M059J (cell line): ENCODE data around the gene TOM1L1. TPM values are rescaled to one million over a fixed set of nuclear protein-coding genes. Genes with fewer than 3 reads are reported as not detected.
A peak's percentile ranks its signal among the peaks of the same experiment; 100 is the strongest.

Experiments
- DNase-seq: peaks from one replicate; pipeline ENCODE4 v3.0.0-alpha.2; 2012; ENCODE audit warnings: low read depth
- total RNA-seq: library from RNA; depleted of rRNA; stranded (reverse); fragments of >200 nt; shearing (Covaris generic); gene quantifications from 2 replicates; pipeline ENCODE4 v1.2.3, GENCODE V29; 2014

TOM1L1 gene
- total RNA-seq, 1 experiment from 2014 or later = 17.5 TPM

DNA sequence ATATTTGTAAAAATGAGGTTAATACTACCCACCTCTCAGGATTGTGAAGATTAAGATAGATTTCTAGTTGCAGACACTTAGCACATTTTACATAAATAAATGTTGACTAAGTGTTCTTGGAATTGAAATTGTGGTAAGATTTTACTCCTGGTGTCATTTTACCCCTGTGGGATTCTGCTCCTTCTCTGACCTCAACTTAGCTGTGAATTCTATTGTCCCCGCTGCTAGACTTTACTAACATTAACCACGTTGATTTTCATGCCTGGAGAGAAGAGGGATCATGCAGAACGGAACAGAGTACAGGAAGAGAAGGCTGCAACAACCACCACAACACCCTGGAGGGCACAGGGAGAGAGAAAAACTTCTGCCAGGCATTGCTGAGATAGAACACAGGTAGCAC lies 2.1 kb upstream of the TOM1L1 start:
- peak; percentile 28 for DNase-seq

DNA sequence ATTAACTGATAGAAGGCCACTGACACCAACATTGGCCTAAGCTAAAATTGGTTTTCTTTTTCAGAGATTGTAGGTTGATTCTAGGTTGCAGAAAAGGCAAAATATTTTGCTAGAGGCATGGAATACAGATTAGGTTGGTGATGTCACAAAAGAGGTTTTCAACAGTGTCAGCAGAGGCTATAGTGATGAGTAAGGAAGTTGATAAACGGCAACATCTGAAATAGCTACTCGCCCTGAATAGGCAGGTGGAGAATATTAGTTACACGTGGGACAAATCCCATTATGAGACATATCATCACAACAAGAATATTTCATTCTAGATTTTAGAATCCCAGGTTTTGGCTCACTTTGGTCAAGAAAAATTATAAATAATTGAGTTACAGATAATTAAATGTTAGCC lies 1.5 kb upstream of the TOM1L1 start:
- no peak for DNase-seq

DNA sequence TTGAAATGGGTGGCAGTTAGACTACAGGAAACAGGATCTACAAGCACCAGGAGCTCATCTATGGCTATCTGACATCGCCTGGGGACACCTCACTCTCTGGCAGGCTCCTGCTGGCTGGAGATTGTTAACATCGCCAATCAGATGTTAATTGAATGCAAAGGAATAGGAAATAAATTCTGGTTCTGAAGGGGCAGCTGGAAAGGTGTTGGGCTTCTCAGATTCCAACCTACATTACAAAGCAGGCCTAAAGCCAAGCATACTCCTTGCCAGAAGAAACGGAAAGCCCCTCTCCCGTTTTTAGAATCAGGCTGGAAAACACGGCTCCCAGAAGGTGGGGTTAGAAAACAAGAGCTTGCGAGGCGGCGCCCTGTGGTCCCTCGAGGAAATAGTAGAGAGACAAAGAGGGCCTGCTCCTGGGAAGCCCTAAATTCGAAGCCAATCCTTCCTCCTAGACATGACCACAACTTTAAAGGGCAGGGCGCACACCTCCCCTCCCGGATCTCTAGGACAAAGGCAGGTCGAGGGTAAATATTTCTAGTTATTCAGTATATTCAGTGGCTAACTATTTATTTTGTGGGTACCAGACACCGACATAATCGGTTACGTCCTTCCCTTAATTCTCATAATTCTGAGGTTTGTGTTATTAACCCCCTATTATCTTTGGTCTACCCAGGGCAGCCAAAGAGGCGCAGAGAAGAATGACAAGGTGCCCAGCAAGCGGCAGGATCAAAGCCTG lies 763 bp upstream of the TOM1L1 start:
- no peak for DNase-seq

DNA sequence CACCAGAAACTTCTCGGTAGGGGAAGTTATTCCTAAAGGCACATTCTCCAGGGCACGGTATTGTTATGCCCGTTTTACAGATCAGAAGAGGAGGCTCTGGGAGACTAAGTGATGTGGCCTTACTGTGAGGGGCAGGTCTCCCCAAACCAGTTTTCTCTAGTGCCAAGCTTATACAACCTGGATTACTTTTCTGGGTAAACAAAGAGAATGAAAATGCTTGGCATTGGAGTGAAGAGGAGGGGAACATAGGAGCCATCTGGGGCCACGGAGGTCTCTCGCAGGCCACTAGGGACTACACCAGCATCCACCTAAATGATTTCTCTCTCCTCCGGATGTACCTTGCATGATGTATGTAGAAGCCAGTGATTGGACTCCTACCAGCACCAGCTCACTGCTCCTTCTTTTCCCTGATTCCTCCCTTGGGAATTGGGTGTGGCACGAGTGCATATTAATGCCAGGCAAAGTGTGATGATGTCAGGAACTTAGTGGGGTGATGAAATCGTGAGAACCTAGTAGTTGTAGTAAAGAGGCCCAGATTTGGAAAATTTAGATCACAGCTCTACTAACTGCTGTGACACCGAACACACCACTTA lies 674 bp downstream of the TOM1L1 start:
- DNase-seq = peak; percentile 33

GRCh38 chr17:54902017-54902416 lies 1.4 kb downstream of the TOM1L1 start:
- DNase-seq = no peak

DNA sequence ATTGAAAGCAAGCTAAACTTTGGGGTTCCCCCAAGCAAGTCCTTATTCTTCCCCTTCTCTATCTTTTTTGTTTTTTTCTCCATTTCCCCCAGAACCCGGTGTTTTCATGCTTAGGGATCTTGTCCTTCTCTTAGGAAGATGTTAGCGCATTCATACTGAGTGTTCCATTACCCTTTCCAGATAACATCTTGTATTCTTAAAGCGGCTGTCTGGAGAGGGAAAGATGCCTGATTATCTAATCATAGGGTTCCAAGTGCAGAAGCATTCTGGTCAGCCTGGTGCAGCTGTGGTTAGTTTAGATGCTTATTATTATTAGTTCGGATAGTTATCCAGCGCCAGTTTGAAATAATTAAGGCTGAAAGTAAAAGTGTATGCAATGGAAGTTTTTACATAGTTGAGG lies 2.0 kb downstream of the TOM1L1 start:
- DNase-seq = no peak

- no peak for DNase-seq
Measured at GRCh38 chr17:54903375-54903774, 2.7 kb downstream of the TOM1L1 start.

GRCh38 chr17:54906683-54907082 lies 6.0 kb downstream of the TOM1L1 start:
- DNase-seq = no peak

- no peak for DNase-seq
Measured at GRCh38 chr17:54907376-54907775, 6.7 kb downstream of the TOM1L1 start.

- no peak for DNase-seq
Measured at GRCh38 chr17:54909766-54910165, 9.1 kb downstream of the TOM1L1 start.

DNA sequence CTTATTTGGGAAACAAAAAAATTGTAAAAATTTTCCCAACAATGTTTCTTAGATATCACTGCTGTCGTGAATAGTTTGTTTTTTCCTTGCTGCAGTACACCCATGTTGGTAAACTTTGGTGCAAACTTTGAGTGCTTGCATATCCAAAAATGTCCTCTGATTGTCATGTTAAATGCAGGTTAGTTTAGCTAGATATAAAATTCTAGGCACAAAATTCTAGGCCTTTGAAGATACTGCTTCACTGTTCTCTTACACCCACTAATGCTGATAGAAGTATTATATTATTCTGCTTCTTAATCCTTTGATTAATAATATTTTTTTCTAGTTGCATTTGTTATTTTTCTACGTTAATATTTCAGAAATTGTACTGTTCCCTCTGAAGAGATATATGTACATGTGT lies 16.1 kb downstream of the TOM1L1 start:
- DNase-seq = no peak

DNA sequence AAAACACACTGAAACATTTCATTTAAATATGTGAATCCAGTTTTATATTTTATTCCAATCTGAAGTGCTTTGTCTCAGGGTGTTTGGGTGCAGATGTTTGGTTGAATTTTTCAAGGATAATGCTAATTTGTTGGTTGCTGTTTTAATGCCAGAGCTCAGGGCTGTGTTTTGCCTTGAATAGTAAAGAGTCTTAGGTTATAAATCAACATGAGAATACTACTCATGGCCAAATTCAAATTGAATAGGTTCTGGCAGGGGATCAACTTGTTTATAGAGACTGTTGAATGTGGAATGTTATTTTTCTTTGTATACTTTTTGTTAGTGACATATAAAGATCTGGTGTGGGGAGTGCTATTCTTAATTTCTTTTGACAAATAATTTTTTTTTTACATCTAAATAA lies 18.8 kb downstream of the TOM1L1 start:
- no peak for DNase-seq

- no peak for DNase-seq
Measured at GRCh38 chr17:54920819-54921218, 20.2 kb downstream of the TOM1L1 start.

DNA sequence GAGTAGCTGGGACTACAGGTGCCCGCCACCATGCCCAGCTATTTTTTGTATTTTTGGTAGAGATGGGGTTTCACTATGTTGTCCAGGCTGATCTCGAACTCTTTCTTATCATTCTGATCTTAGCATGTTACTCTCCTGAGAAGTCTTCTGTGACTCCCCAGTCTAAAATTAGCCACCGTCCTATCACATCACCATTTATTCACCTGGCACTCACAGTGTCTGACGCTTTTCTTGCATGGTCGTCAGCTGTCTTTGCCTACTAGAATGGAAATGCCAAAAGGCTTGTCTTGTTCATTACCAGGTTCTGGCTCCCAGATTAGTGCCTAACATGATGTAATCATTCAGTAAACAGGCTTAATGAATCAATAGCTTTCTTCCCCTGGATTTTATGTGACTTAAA lies 23.8 kb downstream of the TOM1L1 start:
- DNase-seq = no peak

DNA sequence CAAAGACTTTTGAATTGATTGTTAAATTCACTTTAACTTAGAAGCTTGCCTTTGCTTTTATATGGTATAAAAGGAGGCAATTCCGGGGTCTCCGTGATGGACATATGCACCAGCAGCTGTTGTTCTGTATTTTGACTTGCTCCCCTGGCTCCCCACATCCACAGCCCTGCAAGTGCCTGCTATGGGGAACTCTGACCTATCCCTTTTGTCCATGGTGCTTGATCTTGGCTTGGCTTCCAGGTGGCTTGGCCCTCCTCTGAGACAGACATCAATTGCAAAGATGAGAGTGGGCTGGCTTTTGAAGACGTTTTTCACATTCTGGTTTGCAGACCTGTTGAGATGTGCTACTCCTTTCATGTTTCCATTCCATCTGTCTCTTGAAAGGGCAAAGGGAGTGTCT lies 26.9 kb downstream of the TOM1L1 start:
- no peak for DNase-seq

- peak; percentile 17 for DNase-seq
Measured at GRCh38 chr17:54932711-54933110, 32.1 kb downstream of the TOM1L1 start.

DNA sequence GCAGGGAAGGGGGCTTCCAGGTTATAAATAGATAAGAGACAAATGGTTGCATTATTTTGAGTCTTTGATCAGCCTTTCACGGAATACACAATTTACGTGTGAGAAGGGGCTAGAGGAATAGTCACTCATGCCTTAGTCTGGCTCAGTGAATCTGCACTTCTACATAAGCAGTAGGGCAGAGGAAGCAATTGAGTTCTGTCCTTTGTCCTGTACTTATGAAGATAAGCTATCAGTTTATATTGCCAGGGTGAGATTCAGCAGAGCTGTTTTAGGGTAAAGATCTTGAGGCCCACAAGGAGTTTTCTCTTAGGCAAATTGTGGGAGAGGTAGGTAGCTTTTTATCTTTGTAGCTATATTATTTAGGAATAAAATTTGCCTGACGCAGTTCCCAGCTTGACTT lies 33.3 kb downstream of the TOM1L1 start:
- DNase-seq = no peak

DNA sequence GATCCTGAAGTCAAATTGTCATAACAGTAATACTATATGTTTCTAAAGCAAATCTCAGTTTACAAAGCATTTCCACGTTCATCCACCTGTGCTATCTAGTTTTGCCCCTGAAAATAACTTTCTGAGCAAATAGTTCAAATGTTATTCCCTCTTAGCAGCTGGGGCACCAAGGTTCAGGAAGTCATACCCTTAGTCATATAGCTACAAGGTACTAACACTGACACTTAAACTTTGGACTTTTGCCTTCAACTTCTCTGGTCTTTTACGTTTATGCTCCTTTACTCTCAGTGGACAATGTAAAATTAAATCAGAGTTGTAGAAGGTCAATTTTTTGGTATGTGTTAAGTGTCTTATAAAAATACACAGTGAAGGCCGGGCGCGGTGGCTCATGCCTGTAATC lies 34.8 kb downstream of the TOM1L1 start:
- no peak for DNase-seq

GRCh38 chr17:54937018-54937417 lies 36.4 kb downstream of the TOM1L1 start:
- no peak for DNase-seq

DNA sequence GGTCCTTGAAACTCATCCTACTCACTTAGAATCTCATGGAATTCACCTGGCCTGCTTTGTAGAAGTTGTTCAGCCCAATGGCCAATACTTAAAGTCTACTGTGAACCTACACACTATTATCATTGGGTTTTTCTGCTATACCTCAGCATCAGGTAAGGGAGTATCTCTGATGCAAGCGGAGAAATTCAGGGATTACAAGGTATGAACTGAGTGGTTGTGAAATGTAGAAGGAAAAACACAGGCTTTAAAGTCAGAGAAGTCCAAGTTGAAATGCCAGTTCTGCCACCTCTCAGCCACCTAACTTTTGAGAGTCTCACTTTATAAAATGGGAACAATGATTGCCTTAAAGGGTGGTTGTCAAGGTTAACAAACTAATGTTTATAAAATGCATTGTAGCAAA lies 36.8 kb downstream of the TOM1L1 start:
- no peak for DNase-seq

GRCh38 chr17:54941285-54941684 lies 40.6 kb downstream of the TOM1L1 start:
- no peak for DNase-seq

DNA sequence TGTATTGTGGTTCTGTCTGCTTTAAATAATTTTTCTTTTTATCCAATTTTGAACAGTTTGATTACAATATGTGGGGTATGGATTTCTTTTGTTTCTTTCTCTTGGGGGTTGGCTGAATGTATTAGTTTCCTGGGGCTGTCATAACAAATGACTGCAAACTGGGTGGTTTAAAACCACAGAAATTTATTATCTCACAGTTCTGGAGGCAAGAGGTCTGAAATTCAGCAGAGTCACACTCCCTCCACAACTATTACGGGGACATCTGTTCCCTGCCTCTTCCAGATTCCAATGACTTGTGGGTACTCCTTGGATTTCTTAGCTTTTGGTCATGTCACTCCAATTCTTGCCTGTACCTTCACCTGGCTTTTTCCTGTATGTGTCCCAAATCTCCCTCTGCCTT lies 44.1 kb downstream of the TOM1L1 start:
- DNase-seq = peak; percentile 53

GRCh38 chr17:54945231-54945630 lies 44.6 kb downstream of the TOM1L1 start:
- DNase-seq = no peak

GRCh38 chr17:54945671-54946070 lies 45.0 kb downstream of the TOM1L1 start:
- no peak for DNase-seq
